HG03064 (cell line): Measurements from ENCODE around the gene C17orf75.
A peak's percentile ranks its signal among the peaks of the same experiment; 100 is the strongest.
"Not testable (repeated sequence)": the region's sequence is repeated elsewhere in the genome, so short reads cannot be mapped to it uniquely, and the experiment has no call there.

ENCODE experiments used
- ATAC-seq: cut with Tn5 transposase; IDR thresholded peaks from one replicate; pipeline ENCODE4 v1.9.1; 2021; ENCODE audit warnings: low read depth; ENCODE audit not compliant: unreplicated experiment

Gene C17orf75

DNA sequence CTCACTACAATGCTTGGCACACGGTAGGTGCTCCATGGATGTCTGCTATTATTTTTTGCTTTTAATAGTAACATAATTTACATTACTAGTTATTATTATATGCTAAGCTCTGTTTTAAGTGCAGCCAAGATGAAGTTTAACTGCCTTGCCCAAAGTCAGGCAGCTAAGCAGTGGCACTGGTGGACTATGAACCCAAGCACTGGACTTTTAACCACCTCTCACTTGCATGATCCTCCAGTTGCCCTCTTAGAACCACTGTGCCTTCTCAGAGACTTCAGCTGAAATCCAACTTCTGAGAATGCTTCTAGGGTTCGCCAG is 6.5 kb upstream of the C17orf75 start:
- ATAC-seq = no peak

DNA sequence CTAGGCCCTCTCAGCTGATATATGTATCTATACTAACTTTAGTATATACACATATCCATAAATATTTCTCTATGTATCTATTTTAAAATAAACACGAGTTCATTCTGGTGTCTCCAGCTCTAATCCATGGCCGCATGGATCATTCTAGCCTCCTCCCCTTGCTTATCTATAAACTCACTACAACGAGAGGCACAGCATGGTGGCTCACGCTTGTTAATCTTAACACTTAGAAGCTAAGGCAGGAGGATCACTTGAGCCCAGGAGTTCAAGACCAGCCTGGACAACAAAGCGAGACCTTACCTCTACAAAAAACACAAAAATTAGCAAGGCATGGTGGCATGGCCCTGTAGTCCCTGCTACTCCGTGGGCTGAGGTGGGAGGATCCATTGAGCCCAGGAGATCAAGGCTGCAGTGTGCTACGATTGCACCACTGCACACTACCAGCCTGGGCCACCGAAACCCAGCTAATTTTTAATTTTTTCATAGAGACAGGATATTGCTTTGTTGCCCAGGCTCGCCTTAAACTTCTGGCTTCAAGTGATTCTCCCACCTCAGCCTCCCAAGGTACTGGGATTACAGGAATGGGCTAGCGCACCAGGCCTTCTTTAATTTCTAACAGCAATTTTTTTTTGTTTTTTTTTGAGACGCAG is 4.1 kb upstream of the C17orf75 start:
- no peak for ATAC-seq

GRCh38 chr17:32342603-32343325 is 791 bp upstream of the C17orf75 start:
- ATAC-seq = no peak

DNA sequence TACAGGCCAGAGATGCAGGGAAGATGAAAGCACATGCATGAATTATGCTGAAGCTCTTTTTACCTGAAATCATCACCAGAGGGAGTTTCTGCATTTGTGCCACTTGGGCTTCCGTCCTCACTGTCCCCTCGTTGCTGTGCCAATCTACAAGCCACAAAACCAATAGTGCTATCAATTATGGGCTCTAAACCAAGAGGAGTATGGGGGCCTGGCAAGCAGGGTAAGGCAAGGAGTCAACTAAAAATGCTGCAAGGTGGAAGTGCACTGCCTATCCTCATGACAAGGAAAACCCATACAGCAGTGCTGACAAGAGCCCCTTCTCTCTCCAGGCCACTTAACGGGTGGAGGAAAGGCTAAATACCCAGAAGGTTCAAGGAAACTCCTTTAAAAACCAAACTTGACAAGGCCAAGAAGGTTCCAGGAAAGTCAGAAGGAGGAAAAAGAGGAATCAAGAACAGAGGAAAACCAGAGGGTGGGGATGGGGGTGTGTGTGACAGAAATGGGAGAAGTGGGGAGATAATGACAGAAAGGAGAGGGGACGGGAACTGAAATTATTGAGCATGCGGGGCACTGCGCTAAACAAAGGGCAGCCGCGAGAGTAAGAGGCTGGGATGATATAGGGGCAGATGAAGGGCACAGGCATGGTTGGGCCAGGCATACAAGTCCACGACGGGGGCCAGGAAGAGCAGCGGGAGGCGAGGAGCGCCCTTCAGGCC is 674 bp downstream of the C17orf75 start:
- ATAC-seq = peak; percentile 13

DNA sequence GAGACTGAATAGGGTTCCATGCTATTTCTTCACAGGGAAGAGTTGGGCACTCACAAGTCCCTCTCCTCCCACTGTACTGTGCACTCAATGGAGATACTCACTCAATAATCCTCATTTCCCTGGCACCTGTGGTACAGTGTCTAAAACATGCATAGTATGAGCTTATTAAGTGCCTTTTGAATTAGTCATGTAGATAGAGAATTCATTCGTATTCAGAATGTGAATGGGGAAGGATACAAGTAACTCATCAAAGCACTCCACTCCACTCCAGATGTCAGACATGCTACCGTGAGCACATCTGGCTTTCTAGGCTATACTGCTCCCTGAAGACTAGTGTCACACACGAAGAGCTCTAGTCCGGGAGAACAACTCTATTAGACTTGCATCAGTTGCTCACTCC is 6.3 kb downstream of the C17orf75 start:
- no peak for ATAC-seq

- ATAC-seq = no peak
Observed at GRCh38 chr17:32335046-32335445, 6.9 kb downstream of the C17orf75 start.

DNA sequence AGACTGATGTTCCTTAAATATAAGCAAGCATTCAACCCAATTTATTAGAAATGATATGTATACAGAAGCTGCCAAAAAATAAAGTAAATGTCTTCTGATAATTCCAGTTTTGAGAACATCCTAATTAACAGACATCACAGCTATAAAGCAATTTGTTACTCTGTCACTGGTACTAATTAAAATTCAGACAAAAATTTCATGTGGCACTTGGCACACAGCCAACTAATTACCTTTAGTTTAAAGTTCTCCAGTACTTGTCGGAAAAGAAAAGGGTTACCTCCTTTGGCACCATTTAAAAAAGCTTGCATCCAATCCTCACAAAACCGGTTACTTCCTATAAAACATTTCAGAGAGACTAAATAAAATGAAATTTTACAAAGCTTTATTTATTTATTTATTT is 8.8 kb downstream of the C17orf75 start:
- ATAC-seq = no peak

DNA sequence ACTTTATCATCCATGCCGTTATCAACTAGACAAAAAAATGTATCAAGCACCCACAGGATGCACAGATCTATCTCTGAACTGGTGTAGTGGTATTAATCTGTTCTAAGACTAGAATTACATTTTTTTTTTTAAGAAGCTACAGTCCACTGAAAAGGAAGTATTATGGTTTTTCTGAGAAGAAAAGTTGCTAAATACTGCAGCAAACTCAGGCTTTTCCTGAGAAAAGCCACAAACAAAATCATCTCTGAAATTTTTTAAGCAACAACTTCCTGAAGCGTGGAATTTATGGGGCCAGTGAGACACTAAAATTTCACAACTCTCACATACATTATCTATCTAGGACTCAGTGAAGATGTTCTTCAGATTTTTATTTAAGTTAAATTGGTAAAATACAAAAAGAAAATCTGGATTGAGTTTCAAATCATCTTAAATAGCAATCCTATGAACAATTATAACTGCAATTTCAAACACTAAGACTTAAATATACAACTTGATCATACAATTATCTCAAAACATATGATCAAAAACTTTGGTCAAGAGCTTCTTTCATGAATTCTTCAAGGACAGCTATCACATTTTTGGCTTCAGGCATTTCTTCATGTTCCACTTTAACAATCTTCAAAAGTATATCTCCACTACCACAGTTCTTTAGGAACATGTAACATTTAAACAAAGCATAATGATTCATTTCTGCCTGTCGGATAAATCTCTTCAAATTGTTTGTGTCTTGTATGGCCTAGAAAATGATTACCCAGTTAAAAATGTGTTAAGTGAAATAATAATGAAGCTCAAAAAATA is 10.5 kb downstream of the C17orf75 start:
- no peak for ATAC-seq

DNA sequence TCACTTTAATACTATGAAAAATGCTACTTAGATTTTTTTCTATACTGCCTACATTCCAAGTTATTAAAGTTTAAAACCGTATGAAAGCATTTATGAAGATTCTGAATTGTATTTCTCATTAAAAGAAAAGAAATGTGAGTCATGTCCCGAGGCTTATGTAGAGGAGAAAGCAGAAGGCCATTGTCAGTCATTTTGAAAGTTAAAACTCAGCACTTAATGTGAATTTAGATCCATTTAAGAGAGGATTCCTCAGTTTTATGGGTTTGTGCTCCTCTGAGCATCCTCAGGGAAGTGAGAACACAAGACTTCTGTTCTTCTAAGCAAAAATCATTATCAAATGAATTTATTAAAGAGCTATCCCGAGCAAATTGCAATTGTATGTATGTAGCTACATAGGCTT is 11.8 kb downstream of the C17orf75 start:
- no peak for ATAC-seq

DNA sequence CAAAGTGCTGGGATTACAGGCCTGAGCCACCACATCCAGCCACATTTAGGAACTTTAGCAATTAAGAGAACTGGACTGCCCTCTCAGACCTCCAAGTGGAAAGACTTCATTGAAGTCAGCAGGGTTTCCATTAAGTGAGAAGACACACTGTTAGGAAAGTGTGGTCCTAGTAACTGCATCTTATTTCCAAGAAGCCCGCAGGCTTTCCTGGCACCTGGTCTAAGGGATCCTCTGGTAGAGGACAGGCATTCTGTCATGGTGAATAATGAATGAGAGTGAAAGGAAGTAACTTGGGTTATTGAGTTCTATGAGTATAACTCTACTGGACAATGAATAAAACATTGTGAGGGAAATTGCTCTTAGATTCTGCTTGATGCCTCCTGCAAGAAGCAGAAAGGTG is 14.1 kb downstream of the C17orf75 start:
- ATAC-seq = no peak

GRCh38 chr17:32323811-32324491 is 18.0 kb downstream of the C17orf75 start:
- no peak for ATAC-seq

DNA sequence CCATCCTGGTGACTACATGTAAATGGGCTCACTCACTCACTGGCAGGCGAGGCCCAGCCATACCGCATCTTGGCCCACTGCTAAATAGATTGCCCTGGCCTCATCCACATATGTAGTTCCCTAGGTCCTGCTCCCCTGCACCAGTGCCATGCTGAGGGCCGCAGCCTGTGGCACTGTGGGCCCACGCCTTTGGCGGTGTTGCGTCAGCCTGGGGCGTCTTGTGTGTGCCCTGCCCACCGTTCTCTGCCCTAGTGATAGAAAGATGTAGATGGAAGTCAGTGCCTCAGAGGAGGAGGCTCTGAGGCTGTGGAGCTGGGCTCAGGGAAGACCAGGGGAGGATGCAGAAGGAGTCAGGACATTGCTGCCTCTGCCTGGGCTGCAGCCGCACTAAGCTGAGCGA is 18.9 kb downstream of the C17orf75 start:
- ATAC-seq = no peak

DNA sequence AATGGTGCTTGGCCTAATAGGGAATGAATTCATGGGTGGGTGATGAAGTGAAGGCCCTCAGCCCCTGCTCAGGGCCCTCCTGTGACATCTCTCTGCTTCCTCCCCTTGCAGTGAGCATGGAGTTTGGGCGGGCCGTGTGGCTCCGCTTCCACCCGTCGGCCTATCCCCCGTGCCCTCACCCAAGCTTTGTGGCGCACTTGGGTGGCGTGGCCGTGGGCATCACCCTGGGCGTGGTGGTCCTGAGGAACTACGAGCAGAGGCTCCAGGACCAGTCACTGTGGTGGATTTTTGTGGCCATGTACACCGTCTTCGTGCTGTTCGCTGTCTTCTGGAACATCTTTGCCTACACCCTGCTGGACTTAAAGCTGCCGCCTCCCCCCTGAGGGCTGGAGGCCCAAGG is 21.1 kb downstream of the C17orf75 start:
- ATAC-seq = no peak

GRCh38 chr17:32320080-32320479 is 21.9 kb downstream of the C17orf75 start:
- ATAC-seq = not testable (repeated sequence)

DNA sequence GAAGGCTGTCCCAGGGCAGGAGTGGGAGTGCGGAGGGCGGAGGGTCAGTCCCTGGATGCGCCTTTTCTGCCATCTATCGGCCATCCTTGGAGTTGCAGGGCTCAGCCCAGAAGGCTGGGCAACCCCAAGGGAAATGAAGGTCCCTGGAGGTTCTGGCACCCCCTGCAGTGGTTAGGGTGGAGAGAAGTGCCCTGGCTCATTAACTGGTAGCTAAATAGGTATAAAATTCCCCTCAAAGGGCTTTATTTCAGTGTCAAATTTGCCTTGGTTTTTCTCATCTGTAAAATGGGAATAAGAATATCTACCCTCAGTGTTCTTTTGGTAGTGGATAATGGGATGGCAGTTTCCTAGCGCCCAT is 22.4 kb downstream of the C17orf75 start:
- no peak for ATAC-seq

- no peak for ATAC-seq
Observed at GRCh38 chr17:32318071-32318470, 23.9 kb downstream of the C17orf75 start.

- no peak for ATAC-seq
Observed at GRCh38 chr17:32317353-32317752, 24.6 kb downstream of the C17orf75 start.

GRCh38 chr17:32316653-32317052 is 25.3 kb downstream of the C17orf75 start:
- ATAC-seq = not testable (repeated sequence)

DNA sequence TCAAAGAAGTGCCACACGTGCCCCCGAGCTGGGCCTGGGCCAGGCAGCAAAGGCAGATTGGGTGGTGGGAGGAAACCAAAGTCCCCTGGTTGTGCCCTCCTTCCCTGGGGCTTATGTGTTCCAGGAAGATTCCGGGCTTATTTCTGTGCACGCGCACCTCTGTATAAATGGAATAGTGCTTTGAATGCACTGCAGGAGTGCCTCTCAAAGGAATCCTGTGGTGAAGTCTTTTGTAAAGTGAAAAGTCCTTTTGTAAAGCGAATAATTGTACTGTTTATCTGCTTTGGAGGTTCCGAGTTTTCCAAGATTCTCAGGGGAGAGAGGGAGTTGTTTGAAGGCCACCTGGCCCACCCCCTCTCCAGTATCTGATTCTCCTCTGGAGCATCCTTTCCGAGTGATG is 26.8 kb downstream of the C17orf75 start:
- ATAC-seq = no peak

GRCh38 chr17:32314636-32315035 is 27.3 kb downstream of the C17orf75 start:
- no peak for ATAC-seq
